Measurements from ENCODE around the gene C16orf95.
"Not testable (repeated sequence)": the region's sequence is repeated elsewhere in the genome, so short reads cannot be mapped to it uniquely, and the experiment has no call there.

The C16orf95 gene

DNA sequence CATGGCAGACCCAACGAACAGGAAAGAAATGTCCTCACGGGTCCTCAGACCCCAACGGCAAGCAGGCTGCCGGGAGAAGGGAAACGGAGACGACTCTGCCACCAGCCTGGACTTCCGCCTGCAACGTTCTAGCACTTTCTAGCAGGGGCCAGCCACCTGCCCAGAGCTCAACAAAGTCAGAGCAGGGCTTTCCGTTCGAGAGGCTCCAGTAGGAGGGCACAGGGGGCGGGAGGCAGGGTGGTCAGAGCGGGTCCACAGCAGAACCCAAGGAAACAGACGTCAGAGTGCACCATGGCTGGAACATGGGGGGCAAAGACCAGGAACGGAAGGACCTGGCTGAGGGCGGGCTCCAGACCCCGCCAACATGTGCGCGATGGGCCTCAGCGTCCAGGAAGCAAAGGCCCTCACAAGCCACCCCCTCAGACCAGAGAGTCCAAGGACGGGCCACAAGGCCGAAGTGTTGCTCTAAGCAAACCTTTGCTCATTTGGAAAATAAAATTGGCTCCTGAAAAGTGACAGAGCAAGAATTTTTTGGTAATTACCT lies 29.4 kb upstream of the C16orf95 start:
- no peak for DNase-seq (ENCODE audit: low read depth in 2 of 2, low spot score in 1 of 2)

- no peak for DNase-seq (ENCODE audit: low read depth in 2 of 2, low spot score in 1 of 2)
Observed at GRCh38 chr16:87345726-87346424, 28.7 kb upstream of the C16orf95 start.

- DNase-seq (ENCODE audit: low read depth in 2 of 2, low spot score in 1 of 2) = peak in 1 of 2 donors; percentile 36
Observed at GRCh38 chr16:87344931-87345631, 27.9 kb upstream of the C16orf95 start.

- no peak for DNase-seq (ENCODE audit: low read depth in 2 of 2, low spot score in 1 of 2)
Observed at GRCh38 chr16:87344165-87344930, 27.2 kb upstream of the C16orf95 start.

GRCh38 chr16:87343753-87344050 lies 26.5 kb upstream of the C16orf95 start:
- DNase-seq (ENCODE audit: low read depth in 2 of 2, low spot score in 1 of 2) = no peak

- no peak for DNase-seq (ENCODE audit: low read depth in 2 of 2, low spot score in 1 of 2)
Observed at GRCh38 chr16:87342978-87343752, 26.0 kb upstream of the C16orf95 start.

DNA sequence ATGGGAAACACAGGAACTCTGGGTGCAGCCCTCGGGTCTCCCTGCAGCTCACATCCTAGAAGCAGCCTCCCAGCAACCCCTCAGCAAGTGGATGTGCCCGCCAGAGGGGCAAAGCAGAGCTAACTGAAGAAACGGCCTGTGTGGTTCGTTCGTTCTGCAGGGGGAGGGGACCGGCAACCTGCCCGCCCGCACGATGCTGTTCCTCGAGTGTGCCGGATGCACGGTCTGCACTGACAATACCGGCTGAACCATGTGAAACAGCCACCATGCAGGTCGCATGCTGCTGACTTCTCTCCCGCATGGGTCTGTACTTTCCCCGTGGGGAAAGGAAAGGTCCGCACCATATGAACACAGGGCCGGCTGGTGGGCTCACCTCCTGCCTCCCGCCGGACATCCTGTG lies 25.3 kb upstream of the C16orf95 start:
- no peak for DNase-seq (ENCODE audit: low read depth in 2 of 2, low spot score in 1 of 2)

- no peak for DNase-seq (ENCODE audit: low read depth in 2 of 2, low spot score in 1 of 2)
Observed at GRCh38 chr16:87340198-87340597, 23.0 kb upstream of the C16orf95 start.

DNA sequence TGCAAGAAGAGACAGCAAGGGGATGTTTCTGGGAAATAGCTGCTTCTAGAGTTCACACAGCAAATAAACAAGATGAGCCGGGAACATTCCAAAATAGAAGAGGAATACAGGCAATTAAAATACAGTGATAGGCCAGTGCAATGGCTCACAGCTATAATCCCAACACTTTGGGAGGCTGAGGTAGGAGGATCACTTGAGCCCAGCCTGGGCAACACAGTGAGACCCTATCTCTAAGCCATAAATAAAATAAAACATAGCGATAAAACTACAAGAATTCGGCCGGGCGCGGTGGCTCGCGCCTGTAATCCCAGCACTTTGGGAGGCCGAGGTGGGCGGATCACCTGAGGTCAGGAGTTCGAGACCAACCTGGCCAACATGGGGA lies 22.5 kb upstream of the C16orf95 start:
- DNase-seq (ENCODE audit: low read depth in 2 of 2, low spot score in 1 of 2) = not testable (repeated sequence)

DNA sequence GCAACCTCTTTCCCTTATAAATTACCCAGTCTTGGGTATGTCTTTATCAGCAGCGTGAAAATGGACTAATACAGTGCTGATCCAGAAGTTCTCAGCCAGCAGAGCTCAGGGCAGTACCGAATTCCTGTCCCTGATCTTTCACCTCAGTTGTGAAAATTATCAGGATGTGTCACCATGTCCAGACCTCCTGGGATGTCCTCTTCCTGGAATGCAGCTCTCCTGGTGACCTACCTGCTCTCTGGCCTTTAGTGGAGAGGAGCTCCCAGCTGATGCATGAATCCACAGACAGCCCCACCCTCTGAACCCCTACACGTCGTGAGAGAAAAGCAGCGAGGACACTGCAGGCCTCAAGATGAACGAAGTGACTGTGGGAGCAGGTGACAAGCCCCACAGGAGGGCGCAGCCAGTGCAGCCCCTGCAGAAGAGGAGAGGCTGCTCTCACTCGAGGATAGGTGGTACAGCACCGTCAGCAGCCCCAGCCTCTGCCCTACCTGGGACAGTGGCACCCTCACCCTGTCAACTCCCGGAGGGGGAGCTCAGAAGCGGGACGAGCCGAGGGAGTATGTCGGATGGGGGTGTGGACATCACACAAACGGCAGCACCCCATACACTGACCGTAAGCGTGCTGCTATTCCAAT lies 22.0 kb upstream of the C16orf95 start:
- no peak for DNase-seq (ENCODE audit: low read depth in 2 of 2, low spot score in 1 of 2)

GRCh38 chr16:87338155-87338765 lies 21.1 kb upstream of the C16orf95 start:
- DNase-seq (ENCODE audit: low read depth in 2 of 2, low spot score in 1 of 2) = no peak

DNA sequence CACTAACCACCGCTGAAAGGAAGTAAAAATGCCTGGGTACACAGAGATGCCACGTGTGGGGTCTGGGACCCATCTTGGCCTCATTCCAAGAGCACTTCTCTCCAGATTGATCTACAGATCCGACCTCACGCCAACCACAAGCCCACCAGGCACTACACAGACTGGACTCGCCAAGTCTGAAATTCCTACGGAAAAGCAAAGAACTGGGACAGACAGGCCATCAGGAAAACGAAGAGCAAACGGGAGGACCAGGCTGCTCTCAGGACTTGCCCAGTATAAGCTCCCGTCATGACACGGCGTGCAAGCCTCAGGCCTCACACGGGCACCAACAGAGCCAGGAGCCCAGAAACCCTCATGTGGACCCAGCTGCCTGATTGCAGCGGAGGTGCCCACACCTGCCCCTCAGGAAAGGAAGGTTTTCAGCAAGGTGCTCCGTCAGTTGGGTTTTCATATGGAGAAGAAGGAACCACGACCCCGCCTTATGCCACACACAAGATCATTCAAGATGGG lies 20.1 kb upstream of the C16orf95 start:
- no peak for DNase-seq (ENCODE audit: low read depth in 2 of 2, low spot score in 1 of 2)

- DNase-seq (ENCODE audit: low read depth in 2 of 2, low spot score in 1 of 2) = no peak
Observed at GRCh38 chr16:87336434-87337240, 19.4 kb upstream of the C16orf95 start.

DNA sequence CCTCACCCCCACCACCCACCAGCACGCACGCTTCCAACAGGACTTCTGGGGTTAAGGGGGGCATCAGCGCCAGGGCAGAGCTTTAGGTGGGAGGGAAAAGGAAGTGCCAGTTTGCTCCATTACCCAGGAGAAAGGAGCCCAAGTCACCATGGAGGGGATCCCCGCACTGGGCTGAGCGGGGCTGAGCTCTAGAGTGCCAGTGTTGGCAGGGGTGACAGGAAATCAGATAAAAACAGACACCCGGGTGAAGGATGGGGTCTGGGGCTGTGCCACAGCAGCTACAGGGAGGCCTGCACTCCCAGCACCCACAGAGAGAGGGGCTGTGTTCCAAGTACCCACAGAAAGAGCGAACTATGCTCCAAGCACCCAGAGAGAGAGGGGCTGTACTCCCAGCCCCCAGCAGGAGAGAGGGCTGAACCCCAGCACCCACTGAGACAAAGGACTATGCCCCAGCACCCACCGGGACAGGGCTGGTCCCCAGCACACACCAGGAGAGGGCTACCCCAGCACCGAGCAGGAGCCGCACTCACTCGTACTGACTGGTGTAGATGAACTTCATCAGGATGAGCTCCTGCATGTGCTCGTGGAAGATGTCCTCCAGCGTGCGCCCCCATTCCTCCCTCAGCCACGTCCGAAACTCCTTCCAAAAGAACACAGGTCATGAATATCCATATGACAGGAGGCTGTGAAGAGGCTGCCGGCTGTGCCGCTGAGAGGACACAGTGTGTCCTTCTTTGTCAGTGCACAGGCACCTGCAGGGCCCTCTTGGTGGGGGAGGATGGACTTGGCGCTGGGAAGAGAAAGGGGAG lies 18.6 kb upstream of the C16orf95 start:
- DNase-seq (ENCODE audit: low read depth in 2 of 2, low spot score in 1 of 2) = no peak

DNA sequence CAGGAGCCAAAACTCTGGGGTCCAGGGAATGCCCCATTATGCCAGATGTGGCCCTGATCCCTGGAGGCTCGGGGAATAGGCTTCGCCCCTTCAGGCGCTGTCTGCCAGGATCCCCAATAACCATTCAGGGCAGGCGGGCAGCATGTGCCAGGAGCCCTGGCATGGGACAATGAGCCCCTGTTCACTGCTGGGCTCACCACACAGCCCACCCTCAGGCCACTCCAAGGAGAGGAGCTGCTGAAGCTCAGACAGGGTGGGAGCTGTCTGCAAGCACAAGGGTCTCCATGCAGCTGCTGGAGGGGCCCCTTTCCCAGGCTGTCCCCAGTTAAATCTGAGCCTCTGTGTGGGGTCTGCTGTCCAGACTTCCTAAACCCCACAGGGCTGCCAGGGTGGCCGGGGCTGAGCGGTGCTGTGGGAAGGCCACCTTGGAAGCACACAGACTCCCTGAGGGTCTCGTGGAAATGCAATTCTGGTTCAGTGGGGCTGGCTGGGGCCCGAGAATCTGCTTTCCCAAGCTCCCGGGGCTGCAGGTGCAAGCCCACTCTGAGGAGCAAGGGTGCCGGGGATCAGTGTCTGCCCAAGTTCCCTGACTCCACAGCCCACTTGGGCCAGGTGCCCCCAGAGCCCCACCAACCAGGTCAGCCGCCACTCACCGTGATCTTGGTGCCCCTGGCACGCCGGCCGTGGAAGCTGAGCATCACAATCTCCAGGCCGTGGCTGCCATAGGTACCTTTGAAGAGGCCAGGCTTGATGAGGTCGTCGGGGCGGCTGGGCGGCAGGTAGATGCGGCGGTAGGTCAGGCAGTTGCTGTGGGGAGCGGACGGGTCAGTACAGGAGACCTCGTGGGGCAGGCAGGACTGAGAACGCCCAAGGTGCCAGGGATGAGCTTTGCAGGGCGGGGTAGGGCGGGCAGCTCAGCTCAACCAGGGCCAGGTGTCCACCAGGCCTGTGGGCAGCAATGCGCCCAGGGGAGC lies 17.7 kb upstream of the C16orf95 start:
- no peak for DNase-seq (ENCODE audit: low read depth in 2 of 2, low spot score in 1 of 2)

GRCh38 chr16:87333581-87334331 lies 16.6 kb upstream of the C16orf95 start:
- no peak for DNase-seq (ENCODE audit: low read depth in 2 of 2, low spot score in 1 of 2)

DNA sequence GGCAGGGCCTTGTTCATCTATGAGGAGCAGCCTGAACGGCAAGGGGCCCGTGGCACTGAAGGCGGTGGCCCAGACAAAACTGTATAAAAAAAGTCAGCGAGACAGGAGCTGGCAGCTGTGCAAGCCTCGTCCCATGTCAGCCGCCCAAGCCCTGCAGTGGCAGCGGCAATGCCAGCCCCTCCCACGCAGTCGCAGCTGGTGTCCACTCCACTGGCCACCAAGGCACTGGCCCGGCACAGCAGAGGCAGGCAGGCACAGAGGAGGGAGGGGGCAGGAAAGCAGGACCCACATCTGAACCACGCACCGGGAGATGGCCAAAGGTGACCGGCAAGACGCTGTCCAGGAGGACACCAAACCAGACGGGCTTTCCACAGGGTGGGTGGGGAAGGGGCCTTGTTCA lies 15.9 kb upstream of the C16orf95 start:
- DNase-seq (ENCODE audit: low read depth in 2 of 2, low spot score in 1 of 2) = no peak

All from stimulated activated CD8-positive, alpha-beta memory T cell treated with anti-CD3 and anti-CD28 coated beads, Interleukin-4, amount 100 ng/mL, for 4 hours (primary cell).